Body of pancreas (tissue), 4 donors: ENCODE results near the gene SPRED2.

Source experiments
- POLR2A ChIP-seq, 3 donors: fragments of 450-650 bp; IDR thresholded peaks; one replicate each; pipeline ENCODE4 v1.6.1; 2016; ENCODE audit warnings: antibody characterized with exemption in 3 of 3, mild to moderate bottlenecking in 2 of 3
- TF ChIP-seq, protein P1 (sequence below), 7 experiments: fragments of 450-650 bp in 4 of 7; fragments of 200-600 bp in 3 of 7; sonication (generic) in 3 of 7; IDR thresholded peaks; one replicate each; pipeline ENCODE4 v1.5.1; 2016 to 2019; ENCODE audit warnings: antibody characterized with exemption in 7 of 7

DNA sequence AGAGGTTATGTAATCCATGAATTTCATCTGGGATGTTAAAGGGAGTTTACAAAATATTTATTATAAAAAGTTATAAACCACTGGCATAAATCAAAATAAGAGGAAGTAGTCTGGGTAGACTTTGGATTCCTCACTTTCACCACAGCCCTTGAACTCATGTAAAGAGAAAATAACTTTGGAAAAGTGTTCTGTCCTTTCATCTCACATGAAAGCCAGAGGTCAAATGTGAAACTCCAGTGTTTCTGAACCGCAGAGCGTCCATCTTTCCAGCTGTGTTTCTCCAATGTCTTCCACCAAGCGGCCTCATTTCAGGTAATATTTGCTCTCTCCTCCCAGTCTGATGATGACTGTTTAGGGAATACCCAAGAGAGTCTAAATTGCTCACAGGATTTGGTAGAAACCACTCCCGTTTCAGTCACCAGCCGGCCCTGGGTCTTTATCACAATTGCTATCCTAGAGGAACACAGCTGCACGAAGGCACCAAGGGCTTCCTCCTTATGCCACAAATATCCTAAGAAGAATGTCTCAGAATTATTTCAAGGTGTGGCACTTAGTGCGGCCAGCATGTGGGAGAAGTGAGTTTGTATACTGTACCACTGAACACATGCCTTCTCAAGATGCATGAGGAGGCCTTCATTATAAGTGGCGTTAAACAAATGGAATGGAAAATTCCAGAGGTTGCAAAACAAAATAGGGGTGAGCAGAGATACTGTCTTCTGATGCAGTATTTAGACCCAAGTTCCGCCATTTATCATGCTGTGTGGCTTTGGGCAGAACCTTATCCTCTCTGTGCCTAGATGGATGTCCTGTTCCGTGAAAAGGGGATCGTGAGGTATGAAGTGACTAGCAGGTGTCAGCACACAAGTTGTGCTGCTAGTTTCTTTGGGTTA lies 140.9 kb downstream of the SPRED2 start:
- TF ChIP-seq, protein P1, sequence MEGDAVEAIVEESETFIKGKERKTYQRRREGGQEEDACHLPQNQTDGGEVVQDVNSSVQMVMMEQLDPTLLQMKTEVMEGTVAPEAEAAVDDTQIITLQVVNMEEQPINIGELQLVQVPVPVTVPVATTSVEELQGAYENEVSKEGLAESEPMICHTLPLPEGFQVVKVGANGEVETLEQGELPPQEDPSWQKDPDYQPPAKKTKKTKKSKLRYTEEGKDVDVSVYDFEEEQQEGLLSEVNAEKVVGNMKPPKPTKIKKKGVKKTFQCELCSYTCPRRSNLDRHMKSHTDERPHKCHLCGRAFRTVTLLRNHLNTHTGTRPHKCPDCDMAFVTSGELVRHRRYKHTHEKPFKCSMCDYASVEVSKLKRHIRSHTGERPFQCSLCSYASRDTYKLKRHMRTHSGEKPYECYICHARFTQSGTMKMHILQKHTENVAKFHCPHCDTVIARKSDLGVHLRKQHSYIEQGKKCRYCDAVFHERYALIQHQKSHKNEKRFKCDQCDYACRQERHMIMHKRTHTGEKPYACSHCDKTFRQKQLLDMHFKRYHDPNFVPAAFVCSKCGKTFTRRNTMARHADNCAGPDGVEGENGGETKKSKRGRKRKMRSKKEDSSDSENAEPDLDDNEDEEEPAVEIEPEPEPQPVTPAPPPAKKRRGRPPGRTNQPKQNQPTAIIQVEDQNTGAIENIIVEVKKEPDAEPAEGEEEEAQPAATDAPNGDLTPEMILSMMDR (IDR thresholded peaks at IDR 0.05), result no peak
- TF ChIP-seq POLR2A (IDR thresholded peaks at IDR 0.05), result no peak
